HEK293 (cell line): ENCODE data around the gene PTRH1.

Experiments used
- PRDM10 ChIP-seq: fragments of 450-650 bp; formaldehyde crosslinking; IDR thresholded peaks from 2 replicates; pipeline ENCODE4 v1.5.1; 2016; ENCODE audit warnings: missing biosample characterization, missing genetic modification characterization
- SP3 ChIP-seq: fragments of 450-650 bp; formaldehyde crosslinking; IDR thresholded peaks from 2 replicates; pipeline ENCODE4 v1.5.1; 2016; ENCODE audit warnings: missing biosample characterization, missing genetic modification characterization
- ZNF518A ChIP-seq: fragments of 450-650 bp; formaldehyde crosslinking; conservative IDR thresholded peaks from 2 replicates; pipeline ENCODE4 v1.5.1; 2016; ENCODE audit warnings: low read depth, missing biosample characterization, missing genetic modification characterization
- ZNF658 ChIP-seq: fragments of 450-650 bp; formaldehyde crosslinking; IDR thresholded peaks from 2 replicates; pipeline ENCODE4; 2016; ENCODE audit warnings: missing biosample characterization, missing genetic modification characterization

PTRH1 gene

GRCh38 chr9:127664324-127664677 is 51.2 kb downstream of the PTRH1 start (continued):
- no peak for TF ChIP-seq ZNF518A (tag by site-specific recombination)
- no peak for TF ChIP-seq ZNF658 (tag by site-specific recombination)
- TF ChIP-seq PRDM10 (tag by site-specific recombination): no peak
- no peak for TF ChIP-seq SP3
